H9 (cell line): Measurements from ENCODE around the gene PXK. TPM values are rescaled to one million over a fixed set of nuclear protein-coding genes. Genes with fewer than 3 reads are reported as not detected.

Experiments
- DNase-seq: peaks from one replicate; pipeline ENCODE4 v3.0.0-alpha.2; 2017
- H2AFZ ChIP-seq: one replicate; pipeline ENCODE4 v1.6.1; 2013; ENCODE audit warnings: mild to moderate bottlenecking, low read length, control low read depth, moderate library complexity
- H2AK5ac ChIP-seq: 2 replicates; pipeline ENCODE4 v1.6.1; 2013; ENCODE audit warnings: low read length, control low read depth, mixed read lengths; ENCODE audit not compliant: insufficient read length
- H2BK120ac ChIP-seq: one replicate; pipeline ENCODE4 v1.6.1; 2013; ENCODE audit warnings: low read depth, mild to moderate bottlenecking, low read length, control low read depth, inconsistent platforms; ENCODE audit not compliant: poor library complexity, severe bottlenecking
- H2BK12ac ChIP-seq: 2 replicates; pipeline ENCODE4 v1.6.1; 2013; ENCODE audit warnings: low read length, control low read depth, mixed read lengths, low read depth; ENCODE audit not compliant: insufficient read length
- H2BK15ac ChIP-seq: 2 replicates; pipeline ENCODE4 v1.6.1; 2013; ENCODE audit warnings: low read depth, low read length, control low read depth
- H2BK20ac ChIP-seq: one replicate; pipeline ENCODE4 v1.6.1; 2013; ENCODE audit warnings: low read depth, mild to moderate bottlenecking, low read length, control low read depth, inconsistent platforms; ENCODE audit not compliant: poor library complexity, severe bottlenecking
- H2BK5ac ChIP-seq: 2 replicates; pipeline ENCODE4 v1.6.1; 2013; ENCODE audit warnings: low read length, control low read depth, mixed read lengths; ENCODE audit not compliant: insufficient read length
- H3K14ac ChIP-seq: 2 replicates; pipeline ENCODE4 v1.6.1; 2013; ENCODE audit warnings: low read length, control low read depth; ENCODE audit not compliant: insufficient read depth
- H3K18ac ChIP-seq: 2 replicates; pipeline ENCODE4 v1.6.1; 2013; ENCODE audit warnings: low read depth, mild to moderate bottlenecking, mixed read lengths, low read length, control low read depth; ENCODE audit not compliant: insufficient read length
- H3K23ac ChIP-seq: 2 replicates; pipeline ENCODE4 v1.6.1; 2013; ENCODE audit warnings: low read length, control low read depth, mixed read lengths, low read depth; ENCODE audit not compliant: insufficient read length
- H3K23me2 ChIP-seq: 2 replicates; pipeline ENCODE4 v1.6.1; 2013; ENCODE audit warnings: low read depth, mild to moderate bottlenecking, mixed read lengths, low read length, control low read depth; ENCODE audit not compliant: insufficient read length, poor library complexity, severe bottlenecking
- H3K27ac ChIP-seq: 2 replicates; pipeline ENCODE4 v1.5.1; 2013; ENCODE audit warnings: low read length, control low read depth, mixed read lengths, low read depth; ENCODE audit not compliant: insufficient read length
- H3K27me3 ChIP-seq: 2 replicates; pipeline ENCODE4 v1.6.1; 2013; ENCODE audit warnings: low read length, control low read depth, inconsistent platforms; ENCODE audit not compliant: insufficient read depth
- H3K4ac ChIP-seq: 2 replicates; pipeline ENCODE4 v1.6.1; 2013; ENCODE audit warnings: low read depth, mild to moderate bottlenecking, control low read depth, inconsistent platforms, low read length, moderate library complexity
- H3K4me1 ChIP-seq: 2 replicates; pipeline ENCODE4 v1.6.1; 2013; ENCODE audit warnings: low read length, control low read depth, inconsistent platforms; ENCODE audit not compliant: insufficient read depth
- H3K4me2 ChIP-seq: 2 replicates; pipeline ENCODE4 v1.6.1; 2013; ENCODE audit warnings: low read length, control low read depth, mixed read lengths; ENCODE audit not compliant: insufficient read length, insufficient read depth
- H3K56ac ChIP-seq: 2 replicates; pipeline ENCODE4 v1.6.1; 2013; ENCODE audit warnings: low read depth, mild to moderate bottlenecking, mixed read lengths, low read length, control low read depth; ENCODE audit not compliant: insufficient read length
- H3K79me1 ChIP-seq: 2 replicates; pipeline ENCODE4 v1.6.1; 2013; ENCODE audit warnings: low read depth, mild to moderate bottlenecking, moderate library complexity, low read length, control low read depth, inconsistent platforms; ENCODE audit not compliant: insufficient read depth, poor library complexity, severe bottlenecking
- H3K79me2 ChIP-seq: 2 replicates; pipeline ENCODE4 v1.6.1; 2013; ENCODE audit warnings: low read length, control low read depth, inconsistent platforms; ENCODE audit not compliant: insufficient read depth
- H3K9ac ChIP-seq: 2 replicates; pipeline ENCODE4 v1.6.1; 2013; ENCODE audit warnings: low read length, control low read depth, mixed read lengths; ENCODE audit not compliant: insufficient read length; ENCODE audit errors: extremely low read depth
- H3K9me3 ChIP-seq: one replicate; pipeline ENCODE4 v1.6.1; 2013; ENCODE audit warnings: low read depth, low read length, inconsistent platforms; ENCODE audit not compliant: control insufficient read depth
- H3T11ph ChIP-seq: one replicate; pipeline ENCODE4 v1.6.1; 2013; ENCODE audit warnings: mild to moderate bottlenecking, low read length, control low read depth, inconsistent platforms
- H4K20me1 ChIP-seq: one replicate; pipeline ENCODE4 v1.6.1; 2013; ENCODE audit not compliant: control insufficient read depth, insufficient read length, insufficient read depth
- H4K5ac ChIP-seq: 2 replicates; pipeline ENCODE4 v1.6.1; 2013; ENCODE audit warnings: low read depth, mild to moderate bottlenecking, mixed read lengths, low read length, control low read depth; ENCODE audit not compliant: insufficient read length
- H4K8ac ChIP-seq: replicated peaks from 2 replicates; pipeline ENCODE4 v1.6.1; 2013; ENCODE audit warnings: low read length, control low read depth, mixed read lengths, low read depth; ENCODE audit not compliant: insufficient read length
- H4K91ac ChIP-seq: 2 replicates; pipeline ENCODE4 v1.6.1; 2013; ENCODE audit warnings: low read depth, mild to moderate bottlenecking, moderate library complexity, mixed read lengths, low read length, control low read depth; ENCODE audit not compliant: insufficient read length
- H3K27ac Mint-ChIP-seq, 3 experiments: 2 replicates in 2 of 3; 3 replicates in 1 of 3; pipeline ENCODE4 v1.8.0; 2020 to 2021; ENCODE audit warnings: mixed read lengths in 3 of 3, mild to moderate bottlenecking in 1 of 3, moderate library complexity in 1 of 3
- H3K27me3 Mint-ChIP-seq: 2 replicates; pipeline ENCODE4 v1.8.0; 2021; ENCODE audit warnings: low read depth, mild to moderate bottlenecking, moderate library complexity, mixed read lengths
- H3K36me3 Mint-ChIP-seq, 3 experiments: 2 replicates in 2 of 3; 3 replicates in 1 of 3; pipeline ENCODE4 v1.8.0; 2020 to 2021; ENCODE audit warnings: low read depth in 3 of 3, mixed read lengths in 3 of 3; ENCODE audit not compliant: insufficient read depth in 1 of 3
- H3K4me1 Mint-ChIP-seq, 2 experiments: 2 replicates each; pipeline ENCODE4 v1.8.0; 2020; ENCODE audit warnings: mixed read lengths in 2 of 2
- H3K4me3 Mint-ChIP-seq, 2 experiments: 2 replicates in 1 of 2; 3 replicates in 1 of 2; pipeline ENCODE4 v1.8.0; 2020 to 2021; ENCODE audit warnings: mild to moderate bottlenecking in 2 of 2, mixed read lengths in 2 of 2, moderate library complexity in 1 of 2
- H3K9me3 Mint-ChIP-seq, 2 experiments: 2 replicates in 1 of 2; 3 replicates in 1 of 2; pipeline ENCODE4 v1.8.0; 2020; ENCODE audit warnings: mild to moderate bottlenecking in 2 of 2, mixed read lengths in 2 of 2, moderate library complexity in 1 of 2
- WGBS: extraction: QIAGEN DNeasy Blood & Tissue Kit; methylation state at CpG from one replicate; pipeline ENCODE4 v1.1.7; 2013; ENCODE audit warnings: missing lambda C conversion rate, low lambda C conversion rate, mixed read lengths; ENCODE audit not compliant: insufficient read length; ENCODE audit errors: extremely low coverage; 5-methylcytosine and 5-hydroxymethylcytosine counted together
- total RNA-seq: library from RNA; stranded (reverse); gene quantifications from 2 replicates; pipeline ENCODE4 v1.2.1, GENCODE V29; 2021
- TF ChIP-seq, protein P1 (sequence below): fragments of 200-600 bp; sonication (generic); conservative IDR thresholded peaks from 3 replicates; pipeline ENCODE4 v1.8.0; 2021; ENCODE audit warnings: antibody characterized with exemption, mild to moderate bottlenecking

Gene PXK
- total RNA-seq, 1 experiment from 2014 or later, result 3.3 TPM

GRCh38 chr3:58292866-58293265 is 39.8 kb upstream of the PXK start:
- Histone ChIP-seq H3K56ac (no peak overlapping the region), H3K18ac (no peak overlapping the region), H3K4me2 (no peak overlapping the region), H3K4ac (no peak overlapping the region), H4K5ac (no peak overlapping the region), H3K79me1 (no peaks in the 10 kb centered on the region), H3T11ph (no peak overlapping the region), H3K9ac (no peak overlapping the region), H3K27me3 (no peaks in the 10 kb centered on the region), H3K79me2 (no peaks in the 10 kb centered on the region), H2BK120ac (no peak overlapping the region), H3K23ac (no peak overlapping the region), H4K91ac (no peak overlapping the region), H2AK5ac (no peak overlapping the region), H3K27ac (no peak overlapping the region), H2BK12ac (no peak overlapping the region), H3K9me3 (no peaks in the 10 kb centered on the region), H2BK15ac (no peak overlapping the region), H2BK5ac (no peak overlapping the region), H3K23me2 (no peaks in the 10 kb centered on the region), H2AFZ (no peak overlapping the region), H3K14ac (no peak overlapping the region), H4K8ac (no peak overlapping the region), H3K4me1 (no peaks in the 10 kb centered on the region), H2BK20ac (no peak overlapping the region), H4K20me1 (no peaks in the 10 kb centered on the region)
- no peak for DNase-seq
- H3K27ac Mint-ChIP-seq, result no peak overlapping the region; a peak in 1 of 7 replicates
- no peaks in the 10 kb centered on the region; the same call in 1 of the 2 replicates for H3K27me3 Mint-ChIP-seq
- no peak overlapping the region for H3K4me3 Mint-ChIP-seq
- H3K36me3 Mint-ChIP-seq, result peaks cover 3 to 13% (median 9%) of the 10 kb centered on the region in 3 experiments; a peak in 5 of 7 replicates
- no CpG with 5 or more reads among the region's 10 CpGs for WGBS
- TF ChIP-seq, protein P1, sequence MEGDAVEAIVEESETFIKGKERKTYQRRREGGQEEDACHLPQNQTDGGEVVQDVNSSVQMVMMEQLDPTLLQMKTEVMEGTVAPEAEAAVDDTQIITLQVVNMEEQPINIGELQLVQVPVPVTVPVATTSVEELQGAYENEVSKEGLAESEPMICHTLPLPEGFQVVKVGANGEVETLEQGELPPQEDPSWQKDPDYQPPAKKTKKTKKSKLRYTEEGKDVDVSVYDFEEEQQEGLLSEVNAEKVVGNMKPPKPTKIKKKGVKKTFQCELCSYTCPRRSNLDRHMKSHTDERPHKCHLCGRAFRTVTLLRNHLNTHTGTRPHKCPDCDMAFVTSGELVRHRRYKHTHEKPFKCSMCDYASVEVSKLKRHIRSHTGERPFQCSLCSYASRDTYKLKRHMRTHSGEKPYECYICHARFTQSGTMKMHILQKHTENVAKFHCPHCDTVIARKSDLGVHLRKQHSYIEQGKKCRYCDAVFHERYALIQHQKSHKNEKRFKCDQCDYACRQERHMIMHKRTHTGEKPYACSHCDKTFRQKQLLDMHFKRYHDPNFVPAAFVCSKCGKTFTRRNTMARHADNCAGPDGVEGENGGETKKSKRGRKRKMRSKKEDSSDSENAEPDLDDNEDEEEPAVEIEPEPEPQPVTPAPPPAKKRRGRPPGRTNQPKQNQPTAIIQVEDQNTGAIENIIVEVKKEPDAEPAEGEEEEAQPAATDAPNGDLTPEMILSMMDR, result no peak
- peaks cover 4 to 7% of the 10 kb centered on the region in 2 experiments; a peak in 2 of 4 replicates for H3K4me1 Mint-ChIP-seq
- H3K9me3 Mint-ChIP-seq, result peaks cover 14 to 22% of the 10 kb centered on the region in 2 experiments; a peak in 4 of 5 replicates
